ENCODE results near the gene KRT14.
"Not testable (repeated sequence)": the region's sequence is repeated elsewhere in the genome, so short reads cannot be mapped to it uniquely, and the experiment has no call there.

The KRT14 gene

GRCh38 chr17:41578971-41579370, 7.7 kb downstream of the KRT14 start:
- no peak for DNase-seq (ENCODE audit: low spot score)

GRCh38 chr17:41578538-41578937, 8.2 kb downstream of the KRT14 start:
- DNase-seq (ENCODE audit: low spot score): no peak

GRCh38 chr17:41576740-41577139, 10.0 kb downstream of the KRT14 start:
- DNase-seq (ENCODE audit: low spot score): not testable (repeated sequence)

DNA sequence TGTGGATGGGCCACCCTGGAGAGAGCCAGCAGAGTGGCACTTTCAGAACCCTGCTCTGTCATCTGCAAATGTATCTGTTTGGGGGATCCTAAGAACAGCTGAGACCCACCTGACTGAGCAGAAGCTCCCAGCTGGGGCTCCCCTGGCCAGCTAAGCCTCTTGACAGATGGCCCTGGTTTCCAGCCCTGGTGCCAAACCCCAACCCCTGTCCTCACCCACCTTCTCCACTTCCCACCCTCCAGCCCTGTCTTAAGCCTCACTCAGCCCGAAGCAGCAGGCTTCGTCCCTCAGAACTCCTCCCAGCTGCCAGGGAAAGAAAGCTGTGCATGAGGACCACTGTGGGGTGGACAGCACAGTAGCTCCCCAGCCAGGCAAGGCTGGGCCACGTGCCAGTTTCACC, 11.4 kb downstream of the KRT14 start:
- DNase-seq (ENCODE audit: low spot score): no peak

- no peak for DNase-seq (ENCODE audit: low spot score)
Measured at GRCh38 chr17:41571561-41572434, 14.9 kb downstream of the KRT14 start, which contains the start of gene KRT9. TSS of gene KRT9 (minus strand) at chr17:41572059. CDS start at chr17:41571992, 67 bp downstream.

GRCh38 chr17:41567317-41567716, 19.4 kb downstream of the KRT14 start:
- DNase-seq (ENCODE audit: low spot score): no peak

GRCh38 chr17:41565338-41565737, 21.4 kb downstream of the KRT14 start:
- no peak for DNase-seq (ENCODE audit: low spot score)

DNA sequence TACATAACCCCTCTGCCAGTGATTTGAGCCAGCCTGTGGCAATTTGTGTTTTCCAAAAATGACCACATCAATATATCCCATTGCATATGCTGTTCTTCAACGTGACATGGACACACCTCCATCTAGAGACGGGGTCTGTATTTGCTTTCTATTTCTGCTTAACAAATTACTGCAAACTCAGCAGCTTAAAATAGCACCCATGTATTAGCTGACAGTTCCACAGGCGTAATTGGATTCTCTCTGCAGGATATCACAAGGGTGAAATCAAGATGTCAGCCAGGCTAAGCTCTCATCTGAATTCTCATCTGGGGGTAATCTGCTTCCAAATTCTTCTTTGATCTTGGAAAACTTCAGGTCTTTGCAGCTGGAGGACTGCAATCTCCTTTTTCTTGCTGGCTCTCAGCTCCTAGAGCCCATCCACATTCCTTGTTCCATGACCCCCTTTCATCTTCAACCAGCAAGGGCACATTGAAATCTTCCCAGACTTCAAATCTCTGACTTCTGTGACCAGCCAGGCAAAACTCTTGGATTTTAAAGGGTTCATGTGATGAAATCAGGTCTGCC, 23.0 kb downstream of the KRT14 start:
- DNase-seq (ENCODE audit: low spot score): no peak

- DNase-seq (ENCODE audit: low spot score): no peak
Measured at GRCh38 chr17:41561554-41561953, 25.1 kb downstream of the KRT14 start.

DNA sequence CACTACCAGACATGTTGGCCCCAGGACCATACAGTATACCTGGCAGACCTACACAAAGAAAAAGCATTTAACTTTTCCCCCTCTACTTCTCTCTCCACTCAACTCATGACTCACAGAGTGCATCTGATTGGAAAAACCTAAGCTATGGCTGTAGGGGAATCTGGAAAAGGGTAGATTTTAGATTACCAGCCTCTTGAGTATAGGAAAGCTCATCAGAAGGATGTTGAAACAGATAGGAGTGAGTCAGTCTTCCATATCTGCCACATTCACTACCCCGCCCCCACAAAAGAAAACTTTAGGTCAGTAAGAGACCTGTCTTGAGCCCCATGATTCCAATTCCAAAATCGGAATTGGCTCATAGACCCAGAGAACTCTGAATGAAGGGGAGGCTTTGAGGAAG, 27.1 kb downstream of the KRT14 start:
- no peak for DNase-seq (ENCODE audit: low spot score)

- DNase-seq (ENCODE audit: low spot score): no peak
Measured at GRCh38 chr17:41556931-41557330, 29.8 kb downstream of the KRT14 start.

DNA sequence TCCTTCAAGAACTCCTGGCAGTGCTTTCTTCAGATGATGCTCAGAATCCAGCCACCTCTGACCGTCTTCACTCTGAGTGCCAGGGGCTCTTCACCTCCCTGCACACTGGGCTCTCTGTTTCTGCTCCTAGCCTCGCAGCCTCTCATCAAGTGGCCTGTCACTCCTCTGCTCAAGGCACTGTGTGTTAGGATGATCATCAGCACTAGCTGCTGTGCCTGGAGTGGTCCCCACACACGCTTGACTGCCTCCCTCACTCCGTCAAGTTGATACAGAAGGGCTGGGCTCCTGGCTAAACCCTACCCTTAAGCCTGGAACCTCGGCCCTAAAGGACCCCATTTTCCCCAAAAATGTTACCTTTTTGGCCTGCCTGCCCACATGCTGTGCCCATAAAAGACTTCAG, 30.4 kb downstream of the KRT14 start:
- no peak for DNase-seq (ENCODE audit: low spot score)

- DNase-seq (ENCODE audit: low spot score): no peak
Measured at GRCh38 chr17:41555105-41555887, 31.4 kb downstream of the KRT14 start.

DNA sequence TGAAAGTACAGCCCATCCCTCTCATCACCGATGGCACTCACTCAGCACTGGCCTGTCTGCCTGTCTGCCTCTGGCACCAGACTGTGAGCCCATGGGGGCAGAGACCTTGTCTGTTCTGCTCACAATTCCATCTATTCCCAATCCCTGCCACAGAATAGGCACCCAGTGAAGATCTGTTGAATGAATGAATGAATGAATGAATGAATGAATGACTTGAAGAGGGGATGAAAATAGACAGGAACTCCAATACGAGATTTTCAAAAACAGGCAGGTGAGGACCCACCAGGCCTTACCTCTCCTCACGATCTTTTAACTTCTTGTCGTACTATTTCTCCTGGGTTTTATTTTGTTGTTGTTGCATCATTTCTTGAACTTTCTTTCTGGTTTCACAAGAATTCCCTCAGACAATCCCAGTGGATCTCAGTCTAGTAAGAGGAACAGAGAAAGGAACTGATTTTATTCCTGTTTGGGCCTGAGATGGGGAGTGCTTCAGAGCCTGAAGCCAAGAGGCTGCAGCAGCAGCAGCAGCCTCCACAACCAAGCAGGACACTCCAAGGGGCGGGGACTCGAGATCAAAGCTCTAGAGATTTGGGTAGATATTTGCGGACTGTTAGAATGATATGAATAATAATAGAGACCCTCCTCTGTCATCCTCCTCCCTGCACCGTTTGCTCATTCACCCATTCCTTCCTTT, 32.6 kb downstream of the KRT14 start:
- DNase-seq (ENCODE audit: low spot score): no peak

GRCh38 chr17:41553176-41553575, 33.5 kb downstream of the KRT14 start:
- no peak for DNase-seq (ENCODE audit: low spot score)

GRCh38 chr17:41552455-41552854, 34.2 kb downstream of the KRT14 start:
- DNase-seq (ENCODE audit: low spot score): no peak

- DNase-seq (ENCODE audit: low spot score): no peak
Measured at GRCh38 chr17:41551365-41551764, 35.3 kb downstream of the KRT14 start.

DNA sequence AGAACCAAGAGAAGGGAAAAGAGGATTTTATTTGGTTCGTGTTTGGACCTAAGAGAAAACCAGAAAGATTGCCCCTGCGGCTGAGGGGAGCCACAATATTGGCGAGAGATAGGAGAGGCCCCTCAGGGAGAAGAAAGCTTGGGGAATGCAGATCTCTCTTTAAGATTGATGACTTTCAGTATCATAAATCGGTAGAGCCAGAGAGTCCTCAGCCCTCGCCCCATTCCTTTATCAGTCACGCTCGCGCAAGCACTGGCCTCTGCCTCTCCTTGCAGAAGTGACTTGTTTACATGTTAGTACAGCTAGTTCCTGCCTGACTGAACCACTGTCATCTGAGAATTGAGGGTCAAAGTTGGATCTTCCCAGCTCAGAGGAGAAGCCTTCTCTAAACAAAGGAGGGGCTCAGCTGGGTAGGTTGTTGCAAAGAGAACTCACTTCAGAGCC, 37.1 kb downstream of the KRT14 start:
- peak; percentile 34 for DNase-seq (ENCODE audit: low spot score)

GRCh38 chr17:41548844-41549595, 37.7 kb downstream of the KRT14 start:
- DNase-seq (ENCODE audit: low spot score): peak; percentile 77

- DNase-seq (ENCODE audit: low spot score): no peak
Measured at GRCh38 chr17:41547921-41548843, 38.5 kb downstream of the KRT14 start.

Data from hematopoietic multipotent progenitor cell treated with erythropoietin and hydrocortisone succinate and interleukin-3 and kit ligand, for 15 days (in vitro differentiated cells).